Measurements from ENCODE around the gene PAX7.

DNA sequence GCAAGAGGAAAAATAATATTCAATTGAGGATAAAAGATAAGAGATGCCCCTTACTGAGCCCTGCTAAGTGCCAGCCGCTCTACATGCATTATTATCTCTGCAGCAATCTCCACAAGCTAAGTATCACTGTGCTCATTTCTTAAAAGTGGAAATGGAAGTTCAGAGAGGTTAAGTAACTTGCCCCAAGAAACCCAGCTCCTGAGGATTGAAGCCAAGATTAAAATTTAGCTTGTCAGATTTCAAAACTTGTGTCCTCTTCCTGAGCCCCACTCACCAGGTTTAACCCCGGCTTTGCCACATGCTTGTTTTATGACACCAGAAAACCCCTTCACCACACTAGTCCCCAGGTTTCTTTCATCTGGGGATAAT lies 11.2 kb upstream of the PAX7 start:
- TF ChIP-seq, protein P1, sequence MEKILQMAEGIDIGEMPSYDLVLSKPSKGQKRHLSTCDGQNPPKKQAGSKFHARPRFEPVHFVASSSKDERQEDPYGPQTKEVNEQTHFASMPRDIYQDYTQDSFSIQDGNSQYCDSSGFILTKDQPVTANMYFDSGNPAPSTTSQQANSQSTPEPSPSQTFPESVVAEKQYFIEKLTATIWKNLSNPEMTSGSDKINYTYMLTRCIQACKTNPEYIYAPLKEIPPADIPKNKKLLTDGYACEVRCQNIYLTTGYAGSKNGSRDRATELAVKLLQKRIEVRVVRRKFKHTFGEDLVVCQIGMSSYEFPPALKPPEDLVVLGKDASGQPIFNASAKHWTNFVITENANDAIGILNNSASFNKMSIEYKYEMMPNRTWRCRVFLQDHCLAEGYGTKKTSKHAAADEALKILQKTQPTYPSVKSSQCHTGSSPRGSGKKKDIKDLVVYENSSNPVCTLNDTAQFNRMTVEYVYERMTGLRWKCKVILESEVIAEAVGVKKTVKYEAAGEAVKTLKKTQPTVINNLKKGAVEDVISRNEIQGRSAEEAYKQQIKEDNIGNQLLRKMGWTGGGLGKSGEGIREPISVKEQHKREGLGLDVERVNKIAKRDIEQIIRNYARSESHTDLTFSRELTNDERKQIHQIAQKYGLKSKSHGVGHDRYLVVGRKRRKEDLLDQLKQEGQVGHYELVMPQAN (IDR thresholded peaks at IDR 0.05; ENCODE audit: borderline replicate concordance), result no peak
- TF ChIP-seq RCOR1 (IDR thresholded peaks at IDR 0.05; ENCODE audit: borderline replicate concordance in 1 of 2, low read depth in 2 of 2, low read length in 2 of 2) (no peak), TEAD1 (CRISPR knock-in tag; IDR thresholded peaks at IDR 0.05) (no peak), BHLHE40 (IDR thresholded peaks at IDR 0.05; ENCODE audit: low read length) (no peak), ZNF589 (CRISPR knock-in tag; IDR thresholded peaks at IDR 0.05; ENCODE audit: low read depth) (no peak), ZNF280B (CRISPR knock-in tag; IDR thresholded peaks at IDR 0.05) (no peak), POLR2A (conservative IDR thresholded peaks at IDR 0.05) (no peak), ARID4B (CRISPR knock-in tag; IDR thresholded peaks at IDR 0.05) (no peak), CHD2 (IDR thresholded peaks at IDR 0.05; ENCODE audit: low read depth, low read length) (no peak), ZFP91 (CRISPR knock-in tag; IDR thresholded peaks at IDR 0.05) (no peak), FOXK2 (conservative IDR thresholded peaks at IDR 0.05 in 1 of 2, IDR thresholded peaks at IDR 0.05 in 1 of 2; ENCODE audit: low read depth in 2 of 2) (no peak), EZH2 (IDR thresholded peaks at IDR 0.05; ENCODE audit: borderline replicate concordance, low read depth, low read length) (no peak), CBX2 (IDR thresholded peaks at IDR 0.05; ENCODE audit: insufficient read depth, low read length, poor library complexity, severe bottlenecking) (no peak)
- TF ChIP-seq, protein P2, sequence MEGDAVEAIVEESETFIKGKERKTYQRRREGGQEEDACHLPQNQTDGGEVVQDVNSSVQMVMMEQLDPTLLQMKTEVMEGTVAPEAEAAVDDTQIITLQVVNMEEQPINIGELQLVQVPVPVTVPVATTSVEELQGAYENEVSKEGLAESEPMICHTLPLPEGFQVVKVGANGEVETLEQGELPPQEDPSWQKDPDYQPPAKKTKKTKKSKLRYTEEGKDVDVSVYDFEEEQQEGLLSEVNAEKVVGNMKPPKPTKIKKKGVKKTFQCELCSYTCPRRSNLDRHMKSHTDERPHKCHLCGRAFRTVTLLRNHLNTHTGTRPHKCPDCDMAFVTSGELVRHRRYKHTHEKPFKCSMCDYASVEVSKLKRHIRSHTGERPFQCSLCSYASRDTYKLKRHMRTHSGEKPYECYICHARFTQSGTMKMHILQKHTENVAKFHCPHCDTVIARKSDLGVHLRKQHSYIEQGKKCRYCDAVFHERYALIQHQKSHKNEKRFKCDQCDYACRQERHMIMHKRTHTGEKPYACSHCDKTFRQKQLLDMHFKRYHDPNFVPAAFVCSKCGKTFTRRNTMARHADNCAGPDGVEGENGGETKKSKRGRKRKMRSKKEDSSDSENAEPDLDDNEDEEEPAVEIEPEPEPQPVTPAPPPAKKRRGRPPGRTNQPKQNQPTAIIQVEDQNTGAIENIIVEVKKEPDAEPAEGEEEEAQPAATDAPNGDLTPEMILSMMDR (IDR thresholded peaks at IDR 0.05 in 2 of 3, conservative IDR thresholded peaks at IDR 0.05 in 1 of 3; ENCODE audit: insufficient read depth in 2 of 3, low read depth in 1 of 3, low read length in 3 of 3), result no peak
